ENCODE measurements around the gene PRRX2. TPM values are rescaled to one million over a fixed set of nuclear protein-coding genes. Genes with fewer than 3 reads are reported as not detected.

The PRRX2 gene
- total RNA-seq, 1 donor from 2014 or later: 5.6 TPM

DNA sequence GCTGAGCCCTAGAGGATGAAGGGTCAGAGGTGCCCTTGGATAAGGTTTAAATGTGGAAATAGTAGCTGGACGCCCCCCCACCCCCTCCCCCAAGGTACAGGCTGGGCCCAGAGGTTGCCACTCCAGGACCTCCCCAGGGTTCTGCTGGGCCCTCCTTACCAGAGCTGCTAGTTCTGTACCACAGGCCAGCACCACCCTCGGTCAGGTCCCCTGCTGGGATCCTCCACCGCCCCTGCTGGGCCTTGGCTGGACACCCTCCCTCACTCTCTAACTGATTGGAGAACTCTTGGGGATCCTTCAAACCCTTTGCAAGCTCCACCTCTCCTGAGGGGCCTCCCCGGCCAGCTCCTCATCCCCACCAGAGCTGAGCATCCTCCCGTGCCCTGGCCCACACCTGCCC lies 52.5 kb downstream of the PRRX2 start:
- Mint-ChIP-seq H3K27ac (ENCODE audit: unreplicated experiment) (no peak overlapping the region), H3K36me3 (ENCODE audit: unreplicated experiment) (no peaks in the 10 kb centered on the region), H3K4me3 (ENCODE audit: unreplicated experiment) (no peak overlapping the region), H3K4me1 (ENCODE audit: unreplicated experiment) (peaks cover 16% of the 10 kb centered on the region), H3K9me3 (ENCODE audit: unreplicated experiment) (no peaks in the 10 kb centered on the region), H3K27me3 (ENCODE audit: unreplicated experiment) (no peaks in the 10 kb centered on the region)
- TF ChIP-seq, protein P1, sequence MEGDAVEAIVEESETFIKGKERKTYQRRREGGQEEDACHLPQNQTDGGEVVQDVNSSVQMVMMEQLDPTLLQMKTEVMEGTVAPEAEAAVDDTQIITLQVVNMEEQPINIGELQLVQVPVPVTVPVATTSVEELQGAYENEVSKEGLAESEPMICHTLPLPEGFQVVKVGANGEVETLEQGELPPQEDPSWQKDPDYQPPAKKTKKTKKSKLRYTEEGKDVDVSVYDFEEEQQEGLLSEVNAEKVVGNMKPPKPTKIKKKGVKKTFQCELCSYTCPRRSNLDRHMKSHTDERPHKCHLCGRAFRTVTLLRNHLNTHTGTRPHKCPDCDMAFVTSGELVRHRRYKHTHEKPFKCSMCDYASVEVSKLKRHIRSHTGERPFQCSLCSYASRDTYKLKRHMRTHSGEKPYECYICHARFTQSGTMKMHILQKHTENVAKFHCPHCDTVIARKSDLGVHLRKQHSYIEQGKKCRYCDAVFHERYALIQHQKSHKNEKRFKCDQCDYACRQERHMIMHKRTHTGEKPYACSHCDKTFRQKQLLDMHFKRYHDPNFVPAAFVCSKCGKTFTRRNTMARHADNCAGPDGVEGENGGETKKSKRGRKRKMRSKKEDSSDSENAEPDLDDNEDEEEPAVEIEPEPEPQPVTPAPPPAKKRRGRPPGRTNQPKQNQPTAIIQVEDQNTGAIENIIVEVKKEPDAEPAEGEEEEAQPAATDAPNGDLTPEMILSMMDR (IDR thresholded peaks at IDR 0.05): no peak
- DNase-seq (ENCODE audit: extremely low spot score, unreplicated experiment): no peak

DNA sequence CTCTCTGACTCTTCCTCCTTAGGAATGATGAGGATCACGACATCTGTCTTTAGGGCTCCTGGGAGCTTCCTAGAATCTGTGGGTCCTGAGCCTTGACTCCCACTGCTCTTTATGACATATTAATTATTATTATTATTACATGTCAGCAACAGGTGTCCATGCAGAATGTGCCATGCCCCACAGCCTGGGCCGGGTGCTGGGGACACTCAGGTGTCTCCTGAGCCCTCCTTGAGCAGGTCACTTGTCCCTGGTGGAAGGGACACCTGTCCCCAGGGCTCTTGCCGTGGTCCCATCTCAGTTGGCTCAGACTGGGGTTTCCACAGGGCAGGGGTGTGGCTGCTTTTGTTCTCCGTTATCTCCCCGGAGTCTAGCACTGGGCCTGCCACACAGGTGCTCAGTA lies 53.2 kb downstream of the PRRX2 start:
- TF ChIP-seq, protein P1 (IDR thresholded peaks at IDR 0.05): no peak
- peaks cover 12% of the 10 kb centered on the region for H3K4me1 Mint-ChIP-seq (ENCODE audit: unreplicated experiment)
- no peak for DNase-seq (ENCODE audit: extremely low spot score, unreplicated experiment)
- no peaks in the 10 kb centered on the region for H3K27me3 Mint-ChIP-seq (ENCODE audit: unreplicated experiment)
- no peaks in the 10 kb centered on the region for H3K9me3 Mint-ChIP-seq (ENCODE audit: unreplicated experiment)
- H3K27ac Mint-ChIP-seq (ENCODE audit: unreplicated experiment): no peak overlapping the region
- no peaks in the 10 kb centered on the region for H3K36me3 Mint-ChIP-seq (ENCODE audit: unreplicated experiment)
- H3K4me3 Mint-ChIP-seq (ENCODE audit: unreplicated experiment): no peak overlapping the region

DNA sequence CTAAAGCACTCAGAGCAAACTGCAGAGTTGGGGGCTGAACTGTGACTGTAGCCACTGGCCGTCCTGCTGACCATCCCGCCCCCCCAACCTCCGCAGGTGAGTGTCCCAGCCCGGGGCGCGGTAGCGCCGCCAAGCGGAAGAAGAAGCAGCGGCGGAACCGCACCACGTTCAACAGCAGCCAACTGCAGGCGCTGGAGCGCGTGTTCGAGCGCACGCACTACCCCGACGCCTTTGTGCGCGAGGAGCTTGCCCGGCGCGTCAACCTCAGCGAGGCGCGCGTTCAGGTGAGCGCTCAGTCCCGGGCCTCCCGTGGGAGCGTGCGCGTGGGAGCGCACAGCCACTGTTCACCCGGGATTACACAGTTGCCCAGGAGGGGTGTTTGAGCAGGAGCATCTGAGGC lies 53.7 kb downstream of the PRRX2 start:
- peaks cover 12% of the 10 kb centered on the region for H3K4me1 Mint-ChIP-seq (ENCODE audit: unreplicated experiment)
- no peaks in the 10 kb centered on the region for H3K36me3 Mint-ChIP-seq (ENCODE audit: unreplicated experiment)
- no peak for DNase-seq (ENCODE audit: extremely low spot score, unreplicated experiment)
- H3K4me3 Mint-ChIP-seq (ENCODE audit: unreplicated experiment): no peak overlapping the region
- no peak overlapping the region for H3K27ac Mint-ChIP-seq (ENCODE audit: unreplicated experiment)
- H3K9me3 Mint-ChIP-seq (ENCODE audit: unreplicated experiment): no peaks in the 10 kb centered on the region
- no peaks in the 10 kb centered on the region for H3K27me3 Mint-ChIP-seq (ENCODE audit: unreplicated experiment)
- TF ChIP-seq, protein P1 (IDR thresholded peaks at IDR 0.05): no peak

DNA sequence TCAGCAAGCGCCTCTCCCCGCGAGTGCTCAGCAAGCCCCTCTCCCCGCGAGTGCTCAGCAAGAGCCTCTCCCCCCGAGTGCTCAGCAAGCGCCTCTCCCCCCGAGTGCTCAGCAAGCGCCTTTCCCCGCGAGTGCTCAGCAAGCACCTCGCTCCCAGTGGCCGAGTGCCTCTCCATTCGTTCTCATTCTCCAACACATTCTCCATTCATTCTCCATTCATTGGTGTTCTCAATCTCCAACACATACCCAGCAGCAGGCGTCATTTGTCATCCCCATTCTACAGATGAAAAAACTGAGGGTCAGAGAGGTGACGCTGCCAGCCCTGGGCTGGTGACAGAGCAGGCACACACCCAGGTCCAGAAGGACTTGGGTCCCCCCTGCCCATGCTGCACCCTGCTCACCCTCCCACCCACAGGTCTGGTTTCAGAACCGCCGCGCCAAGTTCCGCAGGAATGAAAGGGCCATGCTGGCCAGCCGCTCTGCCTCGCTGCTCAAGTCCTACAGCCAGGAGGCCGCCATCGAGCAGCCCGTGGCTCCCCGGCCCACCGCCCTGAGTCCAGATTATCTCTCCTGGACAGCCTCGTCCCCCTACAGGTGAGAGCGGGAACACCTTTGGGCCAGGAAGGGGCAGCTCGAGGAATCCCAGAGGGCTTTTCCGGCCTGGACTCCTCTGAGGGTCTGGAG lies 54.9 kb downstream of the PRRX2 start:
- H3K27ac Mint-ChIP-seq (ENCODE audit: unreplicated experiment): no peak overlapping the region
- H3K4me1 Mint-ChIP-seq (ENCODE audit: unreplicated experiment): peaks cover 15% of the 10 kb centered on the region
- H3K9me3 Mint-ChIP-seq (ENCODE audit: unreplicated experiment): no peaks in the 10 kb centered on the region
- TF ChIP-seq, protein P1 (IDR thresholded peaks at IDR 0.05): peak; percentile 35
- H3K36me3 Mint-ChIP-seq (ENCODE audit: unreplicated experiment): no peaks in the 10 kb centered on the region
- no peak overlapping the region for H3K4me3 Mint-ChIP-seq (ENCODE audit: unreplicated experiment)
- no peaks in the 10 kb centered on the region for H3K27me3 Mint-ChIP-seq (ENCODE audit: unreplicated experiment)
- DNase-seq (ENCODE audit: extremely low spot score, unreplicated experiment): no peak

DNA sequence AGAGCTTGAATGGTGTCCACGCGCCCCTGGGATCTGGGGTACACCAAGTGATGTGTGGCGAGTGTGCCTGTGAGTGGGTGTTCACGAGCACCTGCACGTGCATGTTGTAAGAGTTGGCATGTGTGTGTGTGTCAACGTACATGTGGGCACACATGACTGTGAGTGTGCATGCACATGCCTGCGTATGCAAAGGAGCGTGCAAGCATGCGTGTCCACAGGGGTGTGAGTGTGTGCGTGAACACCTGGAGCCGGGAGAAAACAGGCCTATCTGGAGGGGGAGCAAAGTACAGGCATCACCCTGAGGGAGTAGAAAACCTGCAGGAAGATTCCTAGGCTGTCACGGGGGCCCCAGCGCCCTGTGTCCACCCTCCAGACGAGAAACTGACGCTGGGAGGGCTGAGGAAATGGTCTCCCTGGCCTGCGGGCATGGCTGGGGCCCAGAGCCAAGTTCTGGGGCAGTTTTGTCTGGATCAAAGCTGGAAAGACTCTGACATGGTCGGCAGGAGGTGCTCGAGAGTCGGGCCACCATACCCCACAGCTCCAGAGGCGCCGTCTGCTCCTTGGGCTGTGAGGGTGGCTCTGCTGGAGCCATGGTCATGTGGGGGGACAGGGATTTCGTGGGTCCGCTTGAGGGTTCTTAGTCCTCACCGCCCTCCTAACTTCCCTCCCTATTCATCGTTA lies 55.6 kb downstream of the PRRX2 start:
- H3K4me1 Mint-ChIP-seq (ENCODE audit: unreplicated experiment): peaks cover 16% of the 10 kb centered on the region
- H3K27ac Mint-ChIP-seq (ENCODE audit: unreplicated experiment): no peak overlapping the region
- no peaks in the 10 kb centered on the region for H3K9me3 Mint-ChIP-seq (ENCODE audit: unreplicated experiment)
- H3K4me3 Mint-ChIP-seq (ENCODE audit: unreplicated experiment): no peak overlapping the region
- no peaks in the 10 kb centered on the region for H3K27me3 Mint-ChIP-seq (ENCODE audit: unreplicated experiment)
- H3K36me3 Mint-ChIP-seq (ENCODE audit: unreplicated experiment): no peaks in the 10 kb centered on the region
- TF ChIP-seq, protein P1 (IDR thresholded peaks at IDR 0.05): no peak
- DNase-seq (ENCODE audit: extremely low spot score, unreplicated experiment): no peak

All from osteocyte (in vitro differentiated cells).